NCI-H1930 (cell line): ENCODE data around the gene CRYBG3.

ENCODE experiments used
- DNase-seq, 2 experiments: peaks; one replicate each; lab custom pipeline; 2025; lab: John Stamatoyannopoulos, UW

Gene CRYBG3

DNA sequence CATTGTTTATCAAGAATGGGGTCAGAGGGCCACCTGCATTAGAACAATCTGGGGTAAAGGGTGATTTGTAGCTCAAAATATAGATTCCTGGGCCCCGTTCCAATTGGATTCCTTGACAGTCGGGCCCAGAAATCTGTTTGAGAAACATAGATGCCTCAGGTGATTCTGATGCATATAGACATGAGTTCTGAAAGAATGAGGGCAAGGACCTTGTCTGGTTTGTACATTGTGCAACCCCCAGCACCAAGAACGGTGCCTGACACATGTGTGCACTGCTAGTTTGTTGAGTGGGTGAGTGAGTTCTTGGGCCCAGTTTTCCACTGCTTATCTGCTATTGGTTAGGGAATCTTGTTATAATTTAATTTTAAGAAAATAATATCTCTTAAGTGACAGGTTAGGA, 16.6 kb downstream of the CRYBG3 start:
- no peak for DNase-seq

GRCh38 chr3:97839944-97840343, 18.1 kb downstream of the CRYBG3 start:
- no peak for DNase-seq

GRCh38 chr3:97841304-97841703, 19.5 kb downstream of the CRYBG3 start:
- no peak for DNase-seq

- DNase-seq: no peak
These were observed 20.1 kb downstream of the CRYBG3 start for GRCh38 chr3:97841956-97842355.

GRCh38 chr3:97848779-97849178, 27.0 kb downstream of the CRYBG3 start:
- no peak for DNase-seq

DNA sequence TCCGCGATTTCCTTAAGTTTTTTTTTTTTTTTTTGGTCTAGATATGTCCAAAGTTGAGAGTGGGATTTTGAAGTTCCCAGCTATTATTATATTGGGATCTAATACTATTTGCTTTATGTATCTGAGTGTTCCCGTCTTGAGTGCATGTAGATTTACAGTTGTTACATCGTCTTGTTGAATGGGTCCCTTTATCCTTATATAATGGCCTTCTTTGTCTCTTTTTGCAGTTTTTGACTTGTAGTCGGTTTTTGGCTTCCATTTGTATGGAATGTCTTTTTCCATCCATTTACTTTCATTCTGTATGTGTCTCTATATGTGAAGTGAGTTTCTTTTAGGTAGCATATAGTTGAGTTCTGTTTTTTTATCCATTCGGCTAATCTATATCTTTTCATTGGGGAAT, 35.6 kb downstream of the CRYBG3 start:
- DNase-seq: no peak

GRCh38 chr3:97860364-97860763, 38.6 kb downstream of the CRYBG3 start:
- no peak for DNase-seq

DNA sequence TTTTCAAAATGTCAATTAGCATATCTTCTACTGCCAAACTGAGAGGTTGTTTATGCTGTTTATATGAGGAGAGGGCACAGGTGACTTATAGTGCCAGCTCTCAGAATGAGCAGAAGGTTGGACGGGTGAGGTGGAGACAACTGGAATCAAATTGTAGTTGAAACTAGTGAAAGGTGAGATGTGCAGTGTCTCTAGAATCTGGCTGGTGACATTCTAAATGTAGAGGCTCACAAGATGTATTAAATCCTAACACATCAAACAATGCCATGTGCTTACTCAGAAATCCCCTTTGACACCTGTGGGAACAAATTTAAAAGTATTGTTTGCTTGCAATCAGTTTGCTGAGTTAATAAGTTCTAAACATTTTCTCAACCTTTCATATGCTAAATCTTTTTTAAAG, 40.8 kb downstream of the CRYBG3 start:
- no peak for DNase-seq

DNA sequence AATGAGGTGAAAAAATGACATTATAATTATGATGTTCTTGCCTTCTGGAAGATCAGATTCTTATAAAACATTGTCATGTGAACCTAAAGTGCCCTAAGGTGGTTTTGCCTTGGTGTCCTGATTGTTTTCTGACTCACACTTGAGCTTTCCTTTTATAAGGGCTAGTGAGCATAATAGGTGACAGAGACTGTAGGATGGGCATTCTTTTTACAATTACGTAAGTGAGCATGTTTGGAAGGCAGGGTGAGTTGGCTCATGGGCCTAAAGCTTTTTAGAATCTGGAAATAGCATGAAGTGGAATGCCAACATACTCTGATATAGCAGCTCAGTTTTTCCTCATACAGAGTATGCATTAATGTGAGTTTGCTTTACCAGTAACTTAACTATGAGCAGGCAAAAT, 41.2 kb downstream of the CRYBG3 start:
- DNase-seq: no peak

GRCh38 chr3:97863775-97864174, 42.0 kb downstream of the CRYBG3 start:
- no peak for DNase-seq

GRCh38 chr3:97871186-97871585, 49.4 kb downstream of the CRYBG3 start:
- no peak for DNase-seq

DNA sequence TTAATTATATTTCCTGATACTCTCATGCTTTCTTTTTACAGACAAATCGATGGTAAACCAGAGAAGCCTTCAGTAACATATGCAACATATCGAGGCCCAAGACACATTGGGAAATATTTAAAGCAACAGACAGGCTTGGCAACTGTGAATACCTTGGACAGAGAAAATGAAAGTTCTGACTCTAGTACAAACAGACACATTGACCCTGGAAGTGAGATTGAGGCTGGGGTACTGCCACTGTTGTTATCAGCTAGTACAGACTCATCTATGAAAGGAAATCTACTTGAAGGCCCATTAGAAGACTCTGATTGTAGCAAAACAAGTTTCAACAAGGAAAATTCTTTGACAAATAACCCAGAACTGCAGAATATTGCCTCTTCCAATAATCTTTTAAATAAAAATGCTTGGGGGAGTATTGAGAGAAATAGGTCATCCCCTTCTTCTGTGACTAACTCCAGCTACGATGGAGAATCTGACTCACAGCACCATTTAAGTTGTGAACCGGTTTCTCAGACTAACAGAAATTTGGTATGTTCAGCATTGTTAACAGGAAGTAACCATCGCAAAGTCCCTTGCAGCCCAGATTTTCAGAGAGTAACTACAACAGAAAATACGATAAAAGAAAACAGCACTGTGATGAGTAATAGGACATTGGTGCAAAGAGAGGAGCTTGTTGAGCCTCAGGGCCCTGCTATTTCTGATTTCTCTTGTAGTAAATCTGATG, 50.2 kb downstream of the CRYBG3 start:
- DNase-seq: no peak

GRCh38 chr3:97872525-97873042, 50.8 kb downstream of the CRYBG3 start:
- no peak for DNase-seq

GRCh38 chr3:97880267-97880666, 58.5 kb downstream of the CRYBG3 start:
- DNase-seq: no peak

- no peak for DNase-seq
These were observed 61.3 kb downstream of the CRYBG3 start for GRCh38 chr3:97882975-97883598.

DNA sequence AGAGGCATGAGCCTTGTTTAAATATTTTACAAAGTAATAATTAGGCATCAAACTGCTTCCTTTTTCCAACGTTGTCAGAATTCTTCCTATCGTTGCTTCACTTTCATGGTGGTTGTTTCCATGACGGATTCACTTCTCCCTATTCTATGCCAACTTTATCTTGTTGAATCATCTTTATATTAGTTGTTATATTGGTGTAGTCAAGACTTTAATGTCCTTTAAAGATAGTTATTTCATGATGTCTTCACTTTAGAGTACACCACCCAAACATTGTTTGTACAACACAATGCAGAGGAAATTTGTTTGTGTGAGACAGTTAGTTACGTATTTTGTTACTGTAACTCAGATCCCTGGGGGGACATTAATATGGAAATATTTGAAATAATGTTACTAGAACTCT, 61.9 kb downstream of the CRYBG3 start:
- no peak for DNase-seq

DNA sequence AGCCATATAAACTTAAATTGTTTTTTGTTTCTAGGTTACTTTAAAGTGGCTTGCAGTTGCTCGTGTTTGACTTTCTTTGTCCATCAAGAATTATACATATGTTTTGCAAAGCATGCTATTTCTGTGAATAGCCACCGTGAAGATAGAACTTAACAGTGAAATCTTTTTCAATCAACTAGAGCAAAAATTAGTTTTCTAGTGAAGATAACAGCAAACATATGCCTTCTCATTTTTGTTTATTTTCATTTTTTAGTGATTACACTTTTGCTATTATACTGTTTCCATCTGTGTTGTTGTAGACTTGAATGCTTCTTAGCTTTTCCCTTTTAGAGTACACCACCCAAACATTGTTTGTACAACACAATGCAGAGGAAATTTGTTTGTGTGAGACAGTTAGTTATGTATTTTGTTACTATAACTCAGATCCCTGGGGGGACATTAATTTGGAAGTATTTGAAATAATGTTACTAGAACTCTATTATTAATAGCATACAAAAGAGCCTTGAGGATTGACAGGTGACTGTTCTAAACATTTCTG, 62.8 kb downstream of the CRYBG3 start:
- no peak for DNase-seq

DNA sequence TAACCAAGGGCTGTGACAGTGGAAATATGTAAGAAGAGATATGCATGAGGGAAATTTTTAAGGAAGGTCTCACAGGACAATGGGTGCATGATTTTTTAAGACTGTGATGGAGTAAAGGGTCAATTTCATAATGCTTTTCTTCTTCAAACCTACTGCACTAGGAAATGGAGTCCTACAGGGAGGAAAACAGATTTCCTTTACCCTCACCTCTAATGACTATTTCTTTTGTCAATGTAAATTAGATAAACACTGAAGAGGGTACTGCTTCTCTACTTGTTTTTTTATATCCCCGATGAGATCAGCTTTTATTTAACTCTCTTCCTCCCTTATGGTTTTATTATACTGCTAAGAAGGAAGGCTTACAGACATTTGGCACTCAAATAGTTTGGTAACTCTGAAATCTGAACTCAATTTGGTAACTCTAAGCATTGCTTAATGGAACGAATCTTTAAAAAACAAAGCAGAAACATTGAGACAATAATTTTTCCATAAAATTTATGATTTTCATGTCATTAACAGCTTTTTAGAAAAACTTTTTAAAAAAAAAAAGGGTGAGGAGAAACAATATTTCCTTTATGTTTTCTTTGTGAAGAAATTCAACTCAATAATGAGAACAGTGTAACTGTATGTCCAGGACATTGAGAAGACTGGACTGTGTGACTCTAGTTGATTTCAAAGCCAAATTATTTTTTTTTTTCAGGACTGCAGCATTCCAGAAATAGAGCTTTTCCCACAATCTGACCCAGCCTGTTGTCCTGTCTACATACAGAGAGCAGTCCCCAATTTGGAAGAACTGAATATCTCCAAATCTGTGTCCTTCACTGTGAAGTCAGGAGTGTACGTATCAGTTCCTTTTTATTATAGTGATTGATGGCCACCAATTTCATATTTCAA, 64.4 kb downstream of the CRYBG3 start:
- no peak for DNase-seq

DNA sequence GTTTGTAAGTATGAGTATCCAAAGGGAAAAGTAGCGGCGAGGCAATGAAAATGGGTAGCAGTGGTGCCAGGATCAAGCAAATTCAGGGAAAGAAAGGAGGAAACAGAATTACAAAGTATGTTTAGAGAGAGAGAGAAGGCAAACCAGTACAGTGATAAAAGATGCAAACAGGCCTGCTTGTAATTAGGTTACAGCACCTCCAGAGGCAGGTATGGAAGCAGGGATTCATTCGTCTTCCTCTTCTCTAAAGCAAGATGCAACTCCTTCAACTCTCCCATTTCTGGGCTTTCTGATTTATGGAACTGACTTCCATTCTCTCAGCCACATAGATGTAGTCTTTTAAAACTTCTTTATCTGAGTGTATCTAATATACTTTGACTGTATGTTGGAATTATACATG, 68.0 kb downstream of the CRYBG3 start:
- DNase-seq: no peak

GRCh38 chr3:97892852-97893251, 71.0 kb downstream of the CRYBG3 start:
- DNase-seq: no peak

DNA sequence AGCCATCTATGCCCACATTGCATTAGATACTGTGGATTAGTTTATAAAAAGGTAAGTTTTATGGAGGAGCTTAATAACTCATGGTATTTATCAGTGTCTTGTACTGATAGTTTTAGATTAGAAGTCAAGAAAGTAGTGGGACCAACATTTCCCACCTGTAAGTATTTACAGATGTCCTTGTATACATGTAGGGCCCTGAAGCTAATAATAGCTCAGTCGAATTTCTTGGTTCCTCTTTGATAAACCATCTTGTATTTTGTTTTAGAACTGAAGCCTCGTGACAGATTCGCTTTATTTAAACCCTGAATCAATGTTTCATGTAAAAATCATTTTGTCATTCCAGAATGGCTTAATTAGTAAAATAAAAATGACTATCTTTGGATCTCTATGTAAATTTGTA, 73.4 kb downstream of the CRYBG3 start:
- DNase-seq: no peak

- DNase-seq: no peak
These were observed 74.3 kb downstream of the CRYBG3 start for GRCh38 chr3:97896129-97896528.
